ENCODE measurements around the gene POLD3.

- TF ChIP-seq CTCF (IDR thresholded peaks at IDR 0.05) (no peak), POLR2A (IDR thresholded peaks at IDR 0.05) (no peak)
Observed at GRCh38 chr11:74575999-74576398, 16.4 kb upstream of the POLD3 start.

Data from esophagus squamous epithelium (tissue), 4 donors.